H9 (cell line): Measurements from ENCODE around the gene EIF5A. TPM values are rescaled to one million over a fixed set of nuclear protein-coding genes. Genes with fewer than 3 reads are reported as not detected.

Source experiments
- DNase-seq: peaks from one replicate; pipeline ENCODE4 v3.0.0-alpha.2; 2017
- H2AFZ ChIP-seq: one replicate; pipeline ENCODE4 v1.6.1; 2013; ENCODE audit warnings: mild to moderate bottlenecking, low read length, control low read depth, moderate library complexity
- H2AK5ac ChIP-seq: 2 replicates; pipeline ENCODE4 v1.6.1; 2013; ENCODE audit warnings: low read length, control low read depth, mixed read lengths; ENCODE audit not compliant: insufficient read length
- H2BK120ac ChIP-seq: one replicate; pipeline ENCODE4 v1.6.1; 2013; ENCODE audit warnings: low read depth, mild to moderate bottlenecking, low read length, control low read depth, inconsistent platforms; ENCODE audit not compliant: poor library complexity, severe bottlenecking
- H2BK12ac ChIP-seq: 2 replicates; pipeline ENCODE4 v1.6.1; 2013; ENCODE audit warnings: low read length, control low read depth, mixed read lengths, low read depth; ENCODE audit not compliant: insufficient read length
- H2BK15ac ChIP-seq: 2 replicates; pipeline ENCODE4 v1.6.1; 2013; ENCODE audit warnings: low read depth, low read length, control low read depth
- H2BK20ac ChIP-seq: one replicate; pipeline ENCODE4 v1.6.1; 2013; ENCODE audit warnings: low read depth, mild to moderate bottlenecking, low read length, control low read depth, inconsistent platforms; ENCODE audit not compliant: poor library complexity, severe bottlenecking
- H2BK5ac ChIP-seq: 2 replicates; pipeline ENCODE4 v1.6.1; 2013; ENCODE audit warnings: low read length, control low read depth, mixed read lengths; ENCODE audit not compliant: insufficient read length
- H3K14ac ChIP-seq: 2 replicates; pipeline ENCODE4 v1.6.1; 2013; ENCODE audit warnings: low read length, control low read depth; ENCODE audit not compliant: insufficient read depth
- H3K18ac ChIP-seq: 2 replicates; pipeline ENCODE4 v1.6.1; 2013; ENCODE audit warnings: low read depth, mild to moderate bottlenecking, mixed read lengths, low read length, control low read depth; ENCODE audit not compliant: insufficient read length
- H3K23ac ChIP-seq: 2 replicates; pipeline ENCODE4 v1.6.1; 2013; ENCODE audit warnings: low read length, control low read depth, mixed read lengths, low read depth; ENCODE audit not compliant: insufficient read length
- H3K23me2 ChIP-seq: 2 replicates; pipeline ENCODE4 v1.6.1; 2013; ENCODE audit warnings: low read depth, mild to moderate bottlenecking, mixed read lengths, low read length, control low read depth; ENCODE audit not compliant: insufficient read length, poor library complexity, severe bottlenecking
- H3K27ac ChIP-seq: 2 replicates; pipeline ENCODE4 v1.5.1; 2013; ENCODE audit warnings: low read length, control low read depth, mixed read lengths, low read depth; ENCODE audit not compliant: insufficient read length
- H3K27me3 ChIP-seq: 2 replicates; pipeline ENCODE4 v1.6.1; 2013; ENCODE audit warnings: low read length, control low read depth, inconsistent platforms; ENCODE audit not compliant: insufficient read depth
- H3K4ac ChIP-seq: 2 replicates; pipeline ENCODE4 v1.6.1; 2013; ENCODE audit warnings: low read depth, mild to moderate bottlenecking, control low read depth, inconsistent platforms, low read length, moderate library complexity
- H3K4me1 ChIP-seq: 2 replicates; pipeline ENCODE4 v1.6.1; 2013; ENCODE audit warnings: low read length, control low read depth, inconsistent platforms; ENCODE audit not compliant: insufficient read depth
- H3K4me2 ChIP-seq: 2 replicates; pipeline ENCODE4 v1.6.1; 2013; ENCODE audit warnings: low read length, control low read depth, mixed read lengths; ENCODE audit not compliant: insufficient read length, insufficient read depth
- H3K56ac ChIP-seq: 2 replicates; pipeline ENCODE4 v1.6.1; 2013; ENCODE audit warnings: low read depth, mild to moderate bottlenecking, mixed read lengths, low read length, control low read depth; ENCODE audit not compliant: insufficient read length
- H3K79me1 ChIP-seq: 2 replicates; pipeline ENCODE4 v1.6.1; 2013; ENCODE audit warnings: low read depth, mild to moderate bottlenecking, moderate library complexity, low read length, control low read depth, inconsistent platforms; ENCODE audit not compliant: insufficient read depth, poor library complexity, severe bottlenecking
- H3K79me2 ChIP-seq: 2 replicates; pipeline ENCODE4 v1.6.1; 2013; ENCODE audit warnings: low read length, control low read depth, inconsistent platforms; ENCODE audit not compliant: insufficient read depth
- H3K9ac ChIP-seq: 2 replicates; pipeline ENCODE4 v1.6.1; 2013; ENCODE audit warnings: low read length, control low read depth, mixed read lengths; ENCODE audit not compliant: insufficient read length; ENCODE audit errors: extremely low read depth
- H3K9me3 ChIP-seq: one replicate; pipeline ENCODE4 v1.6.1; 2013; ENCODE audit warnings: low read depth, low read length, inconsistent platforms; ENCODE audit not compliant: control insufficient read depth
- H3T11ph ChIP-seq: one replicate; pipeline ENCODE4 v1.6.1; 2013; ENCODE audit warnings: mild to moderate bottlenecking, low read length, control low read depth, inconsistent platforms
- H4K20me1 ChIP-seq: one replicate; pipeline ENCODE4 v1.6.1; 2013; ENCODE audit not compliant: control insufficient read depth, insufficient read length, insufficient read depth
- H4K5ac ChIP-seq: 2 replicates; pipeline ENCODE4 v1.6.1; 2013; ENCODE audit warnings: low read depth, mild to moderate bottlenecking, mixed read lengths, low read length, control low read depth; ENCODE audit not compliant: insufficient read length
- H4K8ac ChIP-seq: replicated peaks from 2 replicates; pipeline ENCODE4 v1.6.1; 2013; ENCODE audit warnings: low read length, control low read depth, mixed read lengths, low read depth; ENCODE audit not compliant: insufficient read length
- H4K91ac ChIP-seq: 2 replicates; pipeline ENCODE4 v1.6.1; 2013; ENCODE audit warnings: low read depth, mild to moderate bottlenecking, moderate library complexity, mixed read lengths, low read length, control low read depth; ENCODE audit not compliant: insufficient read length
- H3K27ac Mint-ChIP-seq, 3 experiments: 2 replicates in 2 of 3; 3 replicates in 1 of 3; pipeline ENCODE4 v1.8.0; 2020 to 2021; ENCODE audit warnings: mixed read lengths in 3 of 3, mild to moderate bottlenecking in 1 of 3, moderate library complexity in 1 of 3
- H3K27me3 Mint-ChIP-seq: 2 replicates; pipeline ENCODE4 v1.8.0; 2021; ENCODE audit warnings: low read depth, mild to moderate bottlenecking, moderate library complexity, mixed read lengths
- H3K36me3 Mint-ChIP-seq, 3 experiments: 2 replicates in 2 of 3; 3 replicates in 1 of 3; pipeline ENCODE4 v1.8.0; 2020 to 2021; ENCODE audit warnings: low read depth in 3 of 3, mixed read lengths in 3 of 3; ENCODE audit not compliant: insufficient read depth in 1 of 3
- H3K4me1 Mint-ChIP-seq, 2 experiments: 2 replicates each; pipeline ENCODE4 v1.8.0; 2020; ENCODE audit warnings: mixed read lengths in 2 of 2
- H3K4me3 Mint-ChIP-seq, 2 experiments: 2 replicates in 1 of 2; 3 replicates in 1 of 2; pipeline ENCODE4 v1.8.0; 2020 to 2021; ENCODE audit warnings: mild to moderate bottlenecking in 2 of 2, mixed read lengths in 2 of 2, moderate library complexity in 1 of 2
- H3K9me3 Mint-ChIP-seq, 2 experiments: 2 replicates in 1 of 2; 3 replicates in 1 of 2; pipeline ENCODE4 v1.8.0; 2020; ENCODE audit warnings: mild to moderate bottlenecking in 2 of 2, mixed read lengths in 2 of 2, moderate library complexity in 1 of 2
- WGBS: extraction: QIAGEN DNeasy Blood & Tissue Kit; methylation state at CpG from one replicate; pipeline ENCODE4 v1.1.7; 2013; ENCODE audit warnings: missing lambda C conversion rate, low lambda C conversion rate, mixed read lengths; ENCODE audit not compliant: insufficient read length; ENCODE audit errors: extremely low coverage; 5-methylcytosine and 5-hydroxymethylcytosine counted together
- total RNA-seq: library from RNA; stranded (reverse); gene quantifications from 2 replicates; pipeline ENCODE4 v1.2.1, GENCODE V29; 2021
- TF ChIP-seq, protein P1 (sequence below): fragments of 200-600 bp; sonication (generic); conservative IDR thresholded peaks from 3 replicates; pipeline ENCODE4 v1.8.0; 2021; ENCODE audit warnings: antibody characterized with exemption, mild to moderate bottlenecking

EIF5A gene
- total RNA-seq, 1 experiment from 2014 or later = 978 TPM

DNA sequence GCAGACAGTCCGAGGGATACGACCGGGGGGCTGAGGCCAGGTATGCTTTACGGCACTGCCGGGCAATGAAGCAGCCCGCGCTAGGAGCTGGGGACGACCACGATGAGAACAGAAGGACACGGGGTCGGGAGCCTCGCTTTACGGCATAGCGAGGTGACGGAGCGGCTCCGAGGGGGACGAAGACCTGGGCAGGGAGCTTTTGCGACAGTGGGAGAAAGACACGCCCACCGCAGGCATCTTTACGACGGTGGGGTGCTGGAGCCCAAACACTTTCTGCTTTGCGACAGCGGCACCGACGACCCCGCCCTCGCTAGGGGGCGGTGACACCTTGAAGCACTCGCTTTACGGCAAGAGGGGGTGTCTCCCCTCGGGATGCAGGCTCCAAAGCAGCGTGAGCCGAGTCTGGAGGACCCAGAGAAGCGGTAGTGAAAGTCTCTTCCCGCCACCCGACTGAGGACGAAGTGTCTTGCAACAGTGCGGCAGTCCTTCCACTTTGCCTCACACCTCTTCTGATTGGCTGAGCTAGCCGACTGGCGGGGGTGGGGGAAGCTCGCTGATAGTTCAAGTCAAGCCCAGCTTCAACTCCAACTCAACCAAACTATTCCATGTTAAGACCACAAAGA is 22.1 kb downstream of the EIF5A start:
- H3K23ac ChIP-seq = no peak overlapping the region
- peak; percentile 100 for DNase-seq
- H3K4me2 ChIP-seq = peak overlapping the region; percentile 54

More for the DNA sequence above, 22.1 kb downstream of the EIF5A start:
- no peaks in the 10 kb centered on the region for H3K9me3 Mint-ChIP-seq
- Histone ChIP-seq H3K9me3 (no peaks in the 10 kb centered on the region), H3K9ac (peak overlapping the region; percentile 33), H2BK5ac (no peak overlapping the region), H2BK20ac (no peak overlapping the region), H3K4me1 (no peaks in the 10 kb centered on the region), H3K23me2 (peaks cover 14% of the 10 kb centered on the region), H3T11ph (no peak overlapping the region), H4K91ac (no peak overlapping the region), H4K5ac (no peak overlapping the region), H2BK12ac (no peak overlapping the region), H4K20me1 (no peaks in the 10 kb centered on the region), H2AK5ac (no peak overlapping the region), H2BK15ac (no peak overlapping the region), H3K56ac (no peak overlapping the region), H3K27me3 (no peaks in the 10 kb centered on the region), H3K14ac (no peak overlapping the region), H3K18ac (peak overlapping the region; percentile 41), H2AFZ (no peak overlapping the region), H3K27ac (no peak overlapping the region), H2BK120ac (no peak overlapping the region), H3K4ac (no peak overlapping the region), H3K79me2 (peaks cover 2% of the 10 kb centered on the region; the same call in 1 of the 2 replicates), H3K79me1 (no peaks in the 10 kb centered on the region), H4K8ac (no peak overlapping the region)
- no peaks in the 10 kb centered on the region for H3K27me3 Mint-ChIP-seq
- WGBS = no CpG with 5 or more reads among the region's 43 CpGs
- TF ChIP-seq, protein P1, sequence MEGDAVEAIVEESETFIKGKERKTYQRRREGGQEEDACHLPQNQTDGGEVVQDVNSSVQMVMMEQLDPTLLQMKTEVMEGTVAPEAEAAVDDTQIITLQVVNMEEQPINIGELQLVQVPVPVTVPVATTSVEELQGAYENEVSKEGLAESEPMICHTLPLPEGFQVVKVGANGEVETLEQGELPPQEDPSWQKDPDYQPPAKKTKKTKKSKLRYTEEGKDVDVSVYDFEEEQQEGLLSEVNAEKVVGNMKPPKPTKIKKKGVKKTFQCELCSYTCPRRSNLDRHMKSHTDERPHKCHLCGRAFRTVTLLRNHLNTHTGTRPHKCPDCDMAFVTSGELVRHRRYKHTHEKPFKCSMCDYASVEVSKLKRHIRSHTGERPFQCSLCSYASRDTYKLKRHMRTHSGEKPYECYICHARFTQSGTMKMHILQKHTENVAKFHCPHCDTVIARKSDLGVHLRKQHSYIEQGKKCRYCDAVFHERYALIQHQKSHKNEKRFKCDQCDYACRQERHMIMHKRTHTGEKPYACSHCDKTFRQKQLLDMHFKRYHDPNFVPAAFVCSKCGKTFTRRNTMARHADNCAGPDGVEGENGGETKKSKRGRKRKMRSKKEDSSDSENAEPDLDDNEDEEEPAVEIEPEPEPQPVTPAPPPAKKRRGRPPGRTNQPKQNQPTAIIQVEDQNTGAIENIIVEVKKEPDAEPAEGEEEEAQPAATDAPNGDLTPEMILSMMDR = peak; percentile 18; the same call in 1 of the 3 replicates
- peak overlapping the region; percentile 88 to 97 for H3K4me3 Mint-ChIP-seq
- peak overlapping the region; percentile 97 to 98 (median 97) for H3K27ac Mint-ChIP-seq
- peaks cover 22 to 23% of the 10 kb centered on the region in 2 experiments for H3K4me1 Mint-ChIP-seq
- H3K36me3 Mint-ChIP-seq = peaks cover 1 to 23% (median 20%) of the 10 kb centered on the region in 3 experiments; a peak in 5 of 7 replicates
